Measurements from ENCODE around the gene CEACAM1.

DNA sequence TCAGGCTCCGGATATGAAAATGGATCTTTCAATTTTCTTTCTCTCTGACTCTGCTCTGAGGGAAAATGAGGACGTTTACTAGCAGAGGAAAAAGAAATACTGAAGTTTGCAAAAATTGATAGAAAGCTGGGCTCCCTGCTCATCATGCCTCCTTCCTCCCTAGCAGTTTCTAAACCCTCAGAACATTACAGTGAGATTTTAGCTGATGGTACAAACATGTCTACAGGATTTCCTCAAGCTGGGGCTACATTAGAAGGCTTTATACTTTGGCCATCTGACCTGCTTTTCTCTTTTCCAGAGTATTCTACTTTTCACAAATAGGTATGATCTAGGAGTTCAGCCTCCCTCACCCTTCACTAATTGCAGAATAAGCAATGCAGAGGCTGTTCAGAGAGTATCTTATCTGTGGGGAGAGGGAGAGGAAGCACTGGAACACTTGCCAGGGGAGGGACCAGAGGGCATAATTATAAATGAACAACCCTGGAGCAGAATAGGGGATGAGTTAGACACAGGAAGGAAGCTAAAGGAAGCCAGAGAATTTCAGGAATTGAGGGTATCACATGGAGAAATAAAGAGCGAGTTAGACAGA, 30.0 kb downstream of the CEACAM1 start:
- TF ChIP-seq POLR2A (IDR thresholded peaks at IDR 0.05; ENCODE audit: low read length): no peak
- no peak for TF ChIP-seq GATA1 (IDR thresholded peaks at IDR 0.05; ENCODE audit: low read depth, low read length)
